NCI-H82 treated with DMSO at 0.1 percent for 48 hours (cell line): Measurements from ENCODE around the gene GZF1.
A peak's percentile ranks its signal among the peaks of the same experiment; 100 is the strongest.
"Not testable (repeated sequence)": the region's sequence is repeated elsewhere in the genome, so short reads cannot be mapped to it uniquely, and the experiment has no call there.

Experiments used
- DNase-seq: peaks from one replicate; lab custom pipeline; 2025; ENCODE audit not compliant: unreplicated experiment; lab: John Stamatoyannopoulos, UW

The GZF1 gene

GRCh38 chr20:23344336-23344735 is 17.6 kb upstream of the GZF1 start:
- no peak for DNase-seq

- DNase-seq = no peak
Observed at GRCh38 chr20:23346002-23346401, 16.0 kb upstream of the GZF1 start.

- DNase-seq = no peak
Observed at GRCh38 chr20:23347791-23348190, 14.2 kb upstream of the GZF1 start.

GRCh38 chr20:23348510-23348909 is 13.5 kb upstream of the GZF1 start:
- DNase-seq = not testable (repeated sequence)

DNA sequence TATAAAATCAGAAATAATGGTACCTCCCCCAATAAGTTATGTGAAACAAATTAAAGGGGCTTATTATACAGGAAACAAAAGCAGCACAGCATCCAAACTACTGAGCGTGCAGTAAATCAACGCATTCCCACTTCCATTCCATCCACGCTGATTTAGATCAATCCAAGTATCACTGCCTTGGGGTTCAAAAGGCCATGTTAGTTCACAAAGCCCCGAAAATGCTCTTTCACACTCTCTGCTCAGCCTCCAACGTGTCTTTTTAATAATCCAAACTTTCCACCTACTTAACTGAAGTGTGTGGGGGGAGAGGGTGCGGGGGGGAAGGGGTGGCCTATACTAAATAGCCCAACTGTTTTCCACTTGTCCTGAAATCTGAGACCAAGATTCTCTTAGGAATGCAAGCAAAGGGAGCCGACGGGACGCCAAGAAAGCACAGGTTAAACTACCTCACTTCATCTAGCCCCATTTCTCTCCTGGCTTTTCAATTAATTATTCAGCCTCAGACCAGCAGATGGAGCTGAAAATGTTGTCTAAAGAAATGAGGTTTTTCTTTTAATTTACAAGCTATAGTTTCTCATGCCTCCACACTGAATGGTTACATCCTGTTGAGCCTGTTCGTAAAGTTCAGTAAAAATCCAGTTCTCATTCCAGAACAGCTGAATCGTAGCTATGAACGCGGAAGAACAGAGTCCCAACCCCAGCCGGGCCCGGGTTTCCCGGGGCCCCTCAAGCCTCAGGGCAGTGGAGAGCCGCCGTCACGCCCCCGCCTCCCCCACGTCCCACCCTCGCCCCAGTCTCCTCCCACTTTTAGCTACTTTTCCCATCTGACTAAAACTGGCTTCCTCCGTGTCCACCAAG is 12.4 kb upstream of the GZF1 start:
- peak; percentile 58 for DNase-seq

DNA sequence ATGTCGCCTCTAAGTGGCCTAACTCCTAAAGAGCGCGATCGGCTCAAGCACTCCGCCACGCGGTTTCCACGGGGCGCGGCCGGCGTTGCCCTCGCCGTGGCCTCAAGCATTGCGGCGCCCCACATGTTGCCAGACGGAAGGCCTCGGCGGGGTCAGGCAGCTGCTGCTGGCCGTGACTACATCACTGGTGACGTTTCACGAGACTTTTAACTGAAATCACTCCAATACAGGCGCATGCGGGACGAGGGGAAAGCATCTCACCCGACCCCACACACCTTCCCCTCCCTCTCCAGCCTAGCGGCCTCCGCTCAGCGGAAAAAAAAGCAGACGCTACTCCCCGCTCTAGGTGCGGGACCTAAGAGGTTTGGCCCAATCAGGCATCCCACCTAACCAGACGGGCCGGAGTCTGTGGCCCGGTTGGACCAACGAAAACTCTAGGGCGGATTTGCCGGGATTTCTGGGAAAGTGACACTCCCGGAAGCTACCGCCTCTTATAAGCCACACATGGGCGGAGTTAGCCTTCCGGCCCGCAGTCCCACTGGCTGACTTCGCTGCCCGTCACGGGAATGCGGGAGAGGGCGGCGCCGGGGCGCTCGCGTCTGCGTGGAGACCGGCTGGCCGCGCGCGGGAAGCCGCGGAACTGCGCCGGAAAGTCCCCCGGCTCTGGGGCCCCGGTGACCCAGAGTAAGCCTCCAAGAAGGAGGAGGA is 11.6 kb upstream of the GZF1 start, which contains the start of gene NXT1:
Gene NXT1, plus strand, starts transcription at position 596 of the 708 bp plus-strand sequence. CDS start 3,251 bp downstream, outside the sequence.
- DNase-seq = peak; percentile 91

DNA sequence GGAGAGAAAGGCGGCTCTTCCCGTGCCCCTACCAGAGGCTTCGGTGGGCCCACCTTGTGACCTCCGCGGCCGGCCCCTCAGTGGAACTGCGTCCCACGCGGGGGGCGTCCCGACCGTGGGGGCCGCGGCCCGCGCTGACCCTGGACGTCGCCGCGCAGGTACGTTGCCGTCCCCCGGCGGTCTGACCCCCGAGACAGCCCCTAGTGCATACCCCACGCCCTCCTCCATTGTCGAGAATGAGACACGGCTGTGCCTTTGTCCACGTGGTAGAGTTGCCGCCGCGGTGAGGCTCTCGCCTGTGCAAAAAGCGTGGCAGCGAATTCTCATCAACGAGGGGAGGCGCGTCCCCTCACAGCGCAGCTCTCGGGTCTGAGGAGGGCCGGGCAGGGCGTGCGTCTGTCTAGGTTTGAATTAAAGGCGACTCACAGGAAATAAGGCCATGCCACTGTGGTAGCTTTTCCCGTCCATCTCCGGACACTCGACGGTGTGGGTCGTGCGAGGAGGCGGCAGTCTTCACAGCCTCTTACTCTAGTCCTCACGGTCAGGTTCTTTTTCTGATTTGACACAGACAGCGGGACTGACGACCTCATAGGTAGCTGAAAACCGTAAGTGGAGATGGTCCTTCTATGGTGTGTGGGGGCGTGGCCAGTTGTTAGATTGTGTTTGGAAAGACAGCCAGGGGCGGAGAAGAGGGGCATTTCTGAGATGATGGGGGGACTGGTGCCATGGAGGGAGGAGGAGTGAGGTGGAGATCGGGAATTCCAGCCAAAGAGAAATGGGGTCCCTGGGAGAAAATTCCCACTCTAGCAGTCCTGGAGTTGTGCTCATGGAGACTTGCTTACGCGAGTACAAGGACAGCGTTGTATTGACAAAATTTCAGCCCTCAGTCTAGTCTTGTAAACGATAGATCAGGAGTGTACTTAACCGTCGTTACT is 10.8 kb upstream of the GZF1 start:
- DNase-seq = no peak

GRCh38 chr20:23356203-23356602 is 5.8 kb upstream of the GZF1 start:
- DNase-seq = no peak

DNA sequence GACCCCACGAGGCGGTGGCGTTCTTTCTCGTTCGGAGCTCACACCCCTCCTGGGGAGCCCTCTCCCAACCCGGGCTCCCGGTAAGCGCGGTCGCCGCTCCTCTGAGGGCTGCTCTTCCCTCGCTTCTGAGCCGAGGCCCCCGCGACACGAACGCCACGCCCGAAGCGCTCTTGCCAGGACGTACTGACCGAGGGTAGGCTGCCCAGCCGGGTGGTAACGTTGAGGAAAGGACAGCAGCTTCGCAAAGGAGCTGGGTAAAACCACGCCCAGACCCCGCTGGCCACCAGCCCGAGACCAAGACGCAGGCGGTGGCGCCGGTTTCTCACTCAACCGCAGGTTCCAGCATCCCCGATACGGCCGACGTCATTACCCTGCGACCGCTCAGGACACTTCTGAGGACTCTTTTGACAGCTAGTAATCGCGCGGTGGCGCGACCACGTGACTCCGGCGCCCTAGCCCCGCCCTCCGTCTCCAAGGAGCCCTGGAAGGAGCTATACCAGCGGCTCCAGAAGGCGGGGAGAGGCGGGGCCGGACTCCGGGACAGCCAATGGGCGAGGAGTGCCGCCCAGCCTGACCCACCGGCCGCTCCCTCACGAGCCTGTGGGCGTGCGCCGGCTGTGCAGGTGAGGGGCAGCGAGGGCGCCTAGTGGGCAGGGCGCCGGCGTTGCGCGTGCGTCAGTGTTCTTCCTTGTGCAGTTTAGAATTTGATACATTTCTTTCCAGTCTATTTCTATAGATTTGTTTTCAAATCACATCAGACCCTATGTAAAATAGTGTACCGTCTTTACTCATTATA is 4.0 kb upstream of the GZF1 start:
- peak; percentile 97 for DNase-seq

GRCh38 chr20:23358563-23358906 is 3.4 kb upstream of the GZF1 start:
- DNase-seq = no peak

GRCh38 chr20:23358923-23359593 is 2.9 kb upstream of the GZF1 start:
- DNase-seq = no peak

- no peak for DNase-seq
Observed at GRCh38 chr20:23360531-23360930, 1.5 kb upstream of the GZF1 start.

- DNase-seq = no peak
Observed at GRCh38 chr20:23361119-23361475, 885 bp upstream of the GZF1 start.

- no peak for DNase-seq
Observed at GRCh38 chr20:23362392-23363256, 642 bp downstream of the GZF1 start.

GRCh38 chr20:23363257-23363649 is 1.3 kb downstream of the GZF1 start:
- DNase-seq = no peak

- no peak for DNase-seq
Observed at GRCh38 chr20:23365390-23366165, 3.6 kb downstream of the GZF1 start.

DNA sequence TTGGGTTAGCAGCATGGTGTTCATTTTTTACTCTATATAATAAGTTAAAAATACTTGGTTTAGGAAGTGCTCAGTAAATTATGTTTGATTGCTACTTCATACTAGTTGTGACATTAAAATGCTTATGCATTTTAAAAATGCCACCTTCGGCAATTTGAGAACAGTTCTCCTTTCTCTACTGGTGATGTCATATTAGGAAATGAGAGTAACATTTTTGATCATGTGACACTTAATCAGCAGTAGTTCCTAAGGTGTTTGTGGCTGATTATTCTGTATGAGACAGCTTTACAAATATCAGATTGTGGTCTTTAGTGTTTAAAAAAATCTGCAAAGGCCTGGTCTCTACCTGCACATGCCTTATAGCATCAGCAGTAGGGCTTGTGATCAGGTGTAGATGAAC is 4.4 kb downstream of the GZF1 start:
- DNase-seq = no peak

DNA sequence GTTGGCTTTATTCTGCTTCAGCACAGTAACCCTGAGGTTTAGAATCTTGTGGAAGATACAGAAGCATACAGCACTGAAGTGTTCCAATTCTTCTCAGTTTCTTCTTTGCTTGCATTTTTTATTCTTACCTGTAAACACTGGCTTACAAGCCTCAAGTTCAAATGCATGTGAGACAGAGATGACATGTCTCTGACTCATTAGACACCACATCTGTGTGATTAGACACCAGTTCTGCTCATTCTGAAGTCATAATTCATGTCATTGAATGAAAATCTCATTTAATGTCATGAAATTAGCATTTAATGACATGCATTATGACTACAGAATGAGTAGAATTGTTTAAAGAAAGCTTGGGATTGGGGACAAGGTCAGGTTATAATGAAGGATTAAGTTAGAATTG is 5.8 kb downstream of the GZF1 start:
- no peak for DNase-seq
